ENCODE results near the gene PHYKPL.

PHYKPL gene

DNA sequence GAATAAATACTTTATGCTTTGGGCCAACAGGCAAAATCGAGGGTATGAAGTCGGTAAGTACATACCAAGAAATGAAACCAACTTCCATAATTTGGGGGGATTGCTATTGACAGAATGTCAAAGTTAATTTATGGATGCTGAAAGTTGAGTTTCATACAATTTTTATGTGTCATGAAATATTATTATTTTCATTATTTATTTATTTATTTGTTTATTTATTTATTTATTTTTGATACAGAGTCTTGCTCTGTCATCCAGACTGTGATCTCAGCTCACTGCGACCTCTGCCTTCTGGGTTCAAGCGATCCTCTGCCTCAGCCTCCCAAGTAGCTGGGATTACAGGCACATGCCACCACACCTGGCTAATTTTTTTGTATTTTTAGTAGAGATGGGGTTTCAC, 40.9 kb downstream of the PHYKPL start:
- no peak for TF ChIP-seq SPI1 (IDR thresholded peaks at IDR 0.05; ENCODE audit: low read depth, low read length)
- no peak for TF ChIP-seq POU2F2 (IDR thresholded peaks at IDR 0.05; ENCODE audit: low read depth, low read length)
- TF ChIP-seq POLR2AphosphoS5 (IDR thresholded peaks at IDR 0.05; ENCODE audit: low read depth, low read length) = no peak
- TF ChIP-seq PAX5 (IDR thresholded peaks at IDR 0.05; ENCODE audit: insufficient read depth, low read length, severe bottlenecking) = no peak
- no peak for TF ChIP-seq POLR2A (IDR thresholded peaks at IDR 0.05; ENCODE audit: low read depth, low read length)
- TF ChIP-seq TAF1 (IDR thresholded peaks at IDR 0.05; ENCODE audit: low read depth, low read length) = no peak
- FAIRE-seq (no peak), DNase-seq (ENCODE audit: insufficient read length, low spot score) (no peak)

DNA sequence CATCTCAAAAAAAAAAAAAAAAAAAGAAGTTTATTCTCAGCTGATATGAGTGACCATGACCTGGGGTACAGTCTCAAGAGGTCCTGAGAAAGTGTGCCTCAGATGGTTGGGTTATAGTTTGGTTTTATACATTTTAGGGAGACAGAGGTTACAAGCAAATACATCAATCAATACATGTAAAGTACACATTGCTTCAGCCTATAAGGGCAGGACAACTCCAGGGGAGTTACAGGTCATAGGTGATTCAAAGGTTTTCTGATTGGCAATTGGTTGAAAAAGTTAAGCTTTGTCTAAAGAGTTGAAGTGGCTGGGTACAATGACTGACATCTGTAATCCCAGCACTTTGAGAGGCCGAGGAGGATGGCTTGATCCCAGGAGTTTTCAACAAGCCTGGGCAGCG, 43.2 kb downstream of the PHYKPL start:
- no peak for DNase-seq (ENCODE audit: insufficient read length, low spot score)
- TF ChIP-seq POLR2A (IDR thresholded peaks at IDR 0.05; ENCODE audit: low read depth, low read length) = no peak
- TF ChIP-seq SPI1 (IDR thresholded peaks at IDR 0.05; ENCODE audit: low read depth, low read length) = no peak
- TF ChIP-seq TAF1 (IDR thresholded peaks at IDR 0.05; ENCODE audit: low read depth, low read length) = no peak
- no peak for TF ChIP-seq POLR2AphosphoS5 (IDR thresholded peaks at IDR 0.05; ENCODE audit: low read depth, low read length)
- TF ChIP-seq PAX5 (IDR thresholded peaks at IDR 0.05; ENCODE audit: insufficient read depth, low read length, severe bottlenecking) = no peak
- no peak for TF ChIP-seq POU2F2 (IDR thresholded peaks at IDR 0.05; ENCODE audit: low read depth, low read length)
- FAIRE-seq = no peak

DNA sequence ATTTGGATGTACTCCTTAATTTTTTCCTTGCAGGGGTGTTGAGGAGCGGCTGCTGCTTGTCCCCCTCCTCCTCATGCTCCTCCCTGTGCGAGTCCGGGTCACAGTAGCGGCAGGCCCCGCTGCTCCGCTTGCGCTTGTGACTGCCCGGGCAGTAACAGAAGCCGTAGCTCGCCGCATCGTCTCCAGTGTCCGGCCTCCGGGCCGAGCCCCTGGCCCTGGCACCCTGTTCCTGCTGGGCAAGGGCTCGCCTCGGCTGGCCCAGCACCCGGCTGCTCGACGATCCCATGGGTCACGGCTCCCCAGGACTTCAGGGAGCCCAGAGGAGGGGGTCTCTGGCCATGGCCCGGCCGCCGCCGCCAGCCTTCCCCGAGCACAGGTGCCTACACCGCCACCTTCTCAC, 45.6 kb downstream of the PHYKPL start, which contains the start of gene GMCL2:
GMCL2 (minus strand) TSS at position 358 of the 400 bp plus-strand sequence; CDS start at position 286, 72 bp downstream.
- DNase-seq (ENCODE audit: insufficient read length, low spot score) (no peak), FAIRE-seq (no peak)
- TF ChIP-seq SPI1 (IDR thresholded peaks at IDR 0.05; ENCODE audit: low read depth, low read length) (no peak), TAF1 (IDR thresholded peaks at IDR 0.05; ENCODE audit: low read depth, low read length) (no peak), PAX5 (IDR thresholded peaks at IDR 0.05; ENCODE audit: insufficient read depth, low read length, severe bottlenecking) (no peak), POLR2A (IDR thresholded peaks at IDR 0.05; ENCODE audit: low read depth, low read length) (no peak), POU2F2 (IDR thresholded peaks at IDR 0.05; ENCODE audit: low read depth, low read length) (no peak), POLR2AphosphoS5 (IDR thresholded peaks at IDR 0.05; ENCODE audit: low read depth, low read length) (no peak)

DNA sequence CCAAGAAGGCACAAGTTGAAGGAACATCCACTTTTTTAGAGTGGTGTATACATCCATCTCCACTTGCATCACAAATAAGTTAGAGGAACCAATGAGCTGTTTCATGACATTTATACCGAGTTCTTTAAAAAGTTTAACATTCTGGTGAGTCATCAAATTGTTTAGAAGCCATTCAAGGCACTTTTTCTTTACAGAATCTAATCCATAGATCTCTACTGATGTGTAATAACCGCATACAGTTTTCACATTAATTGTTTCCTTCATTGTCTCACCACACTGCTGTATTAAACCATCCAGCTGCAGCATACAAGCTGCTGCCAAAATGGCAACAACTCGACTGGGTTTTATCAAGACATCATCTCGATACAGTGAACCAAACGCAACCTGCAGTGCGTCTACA, 46.2 kb downstream of the PHYKPL start:
- TF ChIP-seq SPI1 (IDR thresholded peaks at IDR 0.05; ENCODE audit: low read depth, low read length) = no peak
- TF ChIP-seq TAF1 (IDR thresholded peaks at IDR 0.05; ENCODE audit: low read depth, low read length) = no peak
- no peak for TF ChIP-seq POLR2A (IDR thresholded peaks at IDR 0.05; ENCODE audit: low read depth, low read length)
- no peak for TF ChIP-seq POU2F2 (IDR thresholded peaks at IDR 0.05; ENCODE audit: low read depth, low read length)
- no peak for TF ChIP-seq POLR2AphosphoS5 (IDR thresholded peaks at IDR 0.05; ENCODE audit: low read depth, low read length)
- no peak for TF ChIP-seq PAX5 (IDR thresholded peaks at IDR 0.05; ENCODE audit: insufficient read depth, low read length, severe bottlenecking)
- FAIRE-seq (peak; percentile 9), DNase-seq (ENCODE audit: insufficient read length, low spot score) (no peak)

DNA sequence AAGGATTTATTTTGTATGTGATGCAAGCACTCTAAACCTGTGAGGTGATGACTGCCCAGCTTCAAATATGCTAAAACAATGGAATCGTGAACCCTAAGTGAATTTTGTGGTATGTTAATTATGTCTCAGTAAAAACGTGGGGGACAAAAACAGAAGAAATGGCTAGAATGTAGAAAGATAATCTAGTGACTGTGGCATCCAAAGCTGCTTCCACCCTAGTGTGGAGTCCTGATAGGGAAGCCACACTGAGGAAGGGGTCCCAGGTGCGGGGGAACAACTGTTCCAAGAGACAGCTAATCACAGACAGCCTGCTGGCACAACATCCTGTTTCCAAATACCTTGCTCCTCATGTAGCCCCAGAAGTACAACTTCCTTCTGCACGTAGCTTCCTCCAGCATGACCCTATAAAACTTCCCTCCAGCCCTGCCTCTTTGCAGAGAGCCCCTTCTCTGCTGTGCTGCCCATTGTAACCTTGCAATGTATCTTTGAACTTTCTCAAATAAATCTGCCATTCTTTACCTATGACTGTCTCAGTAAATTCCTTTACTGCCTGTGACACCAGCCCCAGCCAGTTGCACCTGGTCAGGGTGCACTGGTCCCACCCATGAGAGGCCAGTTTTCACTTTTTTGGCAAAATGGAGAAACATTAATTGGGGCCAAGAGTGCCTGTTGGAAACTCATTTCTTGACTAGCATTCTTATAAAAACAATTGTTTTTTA, 50.3 kb downstream of the PHYKPL start:
- FAIRE-seq (no peak), DNase-seq (ENCODE audit: insufficient read length, low spot score) (no peak)
- TF ChIP-seq POU2F2 (IDR thresholded peaks at IDR 0.05; ENCODE audit: low read depth, low read length) = no peak
- TF ChIP-seq TAF1 (IDR thresholded peaks at IDR 0.05; ENCODE audit: low read depth, low read length) = no peak
- TF ChIP-seq PAX5 (IDR thresholded peaks at IDR 0.05; ENCODE audit: insufficient read depth, low read length, severe bottlenecking) = no peak
- no peak for TF ChIP-seq SPI1 (IDR thresholded peaks at IDR 0.05; ENCODE audit: low read depth, low read length)
- TF ChIP-seq POLR2AphosphoS5 (IDR thresholded peaks at IDR 0.05; ENCODE audit: low read depth, low read length) = no peak
- TF ChIP-seq POLR2A (IDR thresholded peaks at IDR 0.05; ENCODE audit: low read depth, low read length) = no peak

DNA sequence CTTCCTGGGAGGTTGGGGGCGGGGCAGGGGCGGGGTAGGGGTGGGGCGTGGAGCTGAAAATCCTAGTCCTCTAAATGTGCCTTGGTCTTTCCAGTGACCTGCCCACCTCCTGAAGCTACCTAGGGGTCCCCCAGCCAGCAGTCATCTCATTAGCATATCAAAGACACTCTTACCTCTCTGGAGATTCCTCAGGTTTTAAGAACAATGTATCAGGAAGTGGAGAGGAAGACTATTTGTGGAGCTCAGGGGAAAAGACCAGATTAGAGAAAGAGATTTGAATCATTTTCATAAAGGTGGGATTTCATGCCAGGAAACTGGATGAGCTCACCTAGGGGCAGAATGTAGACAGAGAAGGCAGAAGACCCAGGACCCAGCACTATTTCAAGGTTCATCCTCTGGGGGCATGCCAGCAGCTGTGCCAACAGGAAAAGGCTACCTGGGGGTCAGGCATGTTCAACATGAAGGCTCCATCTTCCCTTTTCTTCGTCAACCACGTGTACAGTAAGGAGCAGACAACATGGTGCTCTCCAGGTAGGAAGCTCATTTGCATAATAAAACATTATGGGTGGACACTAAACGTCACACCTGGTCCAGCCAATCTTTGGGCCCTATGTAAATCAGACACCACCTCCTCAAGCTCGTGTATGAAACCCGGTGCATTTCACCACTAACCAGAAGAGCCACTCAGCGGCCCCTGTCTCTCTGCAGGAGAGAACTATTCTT, 52.3 kb downstream of the PHYKPL start:
- no peak for DNase-seq (ENCODE audit: insufficient read length, low spot score)
- TF ChIP-seq PAX5 (IDR thresholded peaks at IDR 0.05; ENCODE audit: insufficient read depth, low read length, severe bottlenecking) (no peak), SPI1 (IDR thresholded peaks at IDR 0.05; ENCODE audit: low read depth, low read length) (no peak), POLR2A (IDR thresholded peaks at IDR 0.05; ENCODE audit: low read depth, low read length) (no peak), POLR2AphosphoS5 (IDR thresholded peaks at IDR 0.05; ENCODE audit: low read depth, low read length) (no peak), POU2F2 (IDR thresholded peaks at IDR 0.05; ENCODE audit: low read depth, low read length) (no peak), TAF1 (IDR thresholded peaks at IDR 0.05; ENCODE audit: low read depth, low read length) (no peak)
- no peak for FAIRE-seq

DNA sequence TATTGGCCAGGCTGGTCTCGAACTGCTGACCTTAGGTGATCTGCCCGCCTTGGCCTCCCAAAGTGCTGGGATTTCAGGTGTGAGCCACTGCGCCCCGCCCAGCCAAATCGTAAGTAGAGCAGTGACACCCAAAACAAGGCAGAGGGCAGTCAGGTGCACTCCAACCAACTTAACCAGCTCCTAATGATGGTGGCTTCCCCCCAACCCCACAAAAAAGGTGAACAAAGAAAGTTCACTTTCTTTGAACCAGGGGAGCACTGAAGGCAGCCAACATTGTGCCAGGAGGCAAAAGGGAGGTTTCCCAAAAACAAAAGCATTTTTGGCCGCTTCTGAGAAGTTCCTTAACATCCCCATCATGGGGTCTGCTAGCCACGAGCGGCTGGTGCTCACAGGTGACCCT, 55.0 kb downstream of the PHYKPL start:
- no peak for TF ChIP-seq POLR2AphosphoS5 (IDR thresholded peaks at IDR 0.05; ENCODE audit: low read depth, low read length)
- no peak for TF ChIP-seq SPI1 (IDR thresholded peaks at IDR 0.05; ENCODE audit: low read depth, low read length)
- no peak for TF ChIP-seq POU2F2 (IDR thresholded peaks at IDR 0.05; ENCODE audit: low read depth, low read length)
- DNase-seq (ENCODE audit: insufficient read length, low spot score) (no peak), FAIRE-seq (no peak)

DNA sequence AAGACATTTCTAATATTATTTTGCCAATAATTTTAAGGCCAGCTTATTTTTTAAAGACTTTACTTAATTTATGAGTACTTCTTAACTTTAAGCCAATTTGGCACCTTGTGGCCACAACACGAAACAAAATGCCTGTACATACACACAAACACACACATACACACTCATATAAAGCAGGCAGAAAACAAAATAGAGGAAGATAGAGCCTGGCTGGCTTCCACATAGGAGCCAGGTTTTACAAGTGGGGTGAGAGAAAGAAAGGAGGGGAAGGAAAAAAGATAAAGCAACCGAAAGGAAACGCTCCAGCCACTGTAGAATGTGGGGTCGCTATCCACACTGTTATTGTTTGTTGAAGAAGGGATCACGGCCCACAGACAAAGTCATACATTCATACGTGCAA, 55.8 kb downstream of the PHYKPL start:
- DNase-seq (ENCODE audit: insufficient read length, low spot score) = no peak
- FAIRE-seq = no peak
- TF ChIP-seq POU2F2 (IDR thresholded peaks at IDR 0.05; ENCODE audit: low read depth, low read length) (no peak), POLR2A (IDR thresholded peaks at IDR 0.05; ENCODE audit: low read depth, low read length) (no peak), TAF1 (IDR thresholded peaks at IDR 0.05; ENCODE audit: low read depth, low read length) (no peak), SPI1 (IDR thresholded peaks at IDR 0.05; ENCODE audit: low read depth, low read length) (no peak), POLR2AphosphoS5 (IDR thresholded peaks at IDR 0.05; ENCODE audit: low read depth, low read length) (no peak), PAX5 (IDR thresholded peaks at IDR 0.05; ENCODE audit: insufficient read depth, low read length, severe bottlenecking) (no peak)

DNA sequence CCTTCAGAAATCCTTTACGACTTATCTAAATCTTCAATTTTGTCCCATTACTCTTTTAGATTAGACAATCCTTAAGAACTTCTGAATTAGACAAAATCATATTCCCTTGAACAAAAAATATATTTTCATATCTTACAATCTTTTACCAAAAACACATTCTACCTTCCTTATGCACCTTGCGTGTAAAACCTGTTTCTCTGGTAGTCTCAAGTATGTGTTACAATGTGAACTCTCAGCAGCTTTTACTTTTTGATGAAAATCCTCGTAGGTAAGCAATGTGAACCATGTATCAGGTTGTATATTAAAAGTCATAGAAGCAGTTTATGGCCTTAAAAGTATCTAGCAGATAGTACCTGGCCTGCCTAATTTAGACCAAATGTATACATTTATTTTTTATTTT, 58.1 kb downstream of the PHYKPL start:
- FAIRE-seq = no peak
- TF ChIP-seq POLR2A (IDR thresholded peaks at IDR 0.05; ENCODE audit: low read depth, low read length) (no peak), TAF1 (IDR thresholded peaks at IDR 0.05; ENCODE audit: low read depth, low read length) (no peak), PAX5 (IDR thresholded peaks at IDR 0.05; ENCODE audit: insufficient read depth, low read length, severe bottlenecking) (no peak), POU2F2 (IDR thresholded peaks at IDR 0.05; ENCODE audit: low read depth, low read length) (no peak), SPI1 (IDR thresholded peaks at IDR 0.05; ENCODE audit: low read depth, low read length) (no peak), POLR2AphosphoS5 (IDR thresholded peaks at IDR 0.05; ENCODE audit: low read depth, low read length) (no peak)
- no peak for DNase-seq (ENCODE audit: insufficient read length, low spot score)

Data from GM12891 (cell line).